ENCODE measurements around the gene ATP2C2. TPM values are rescaled to one million over a fixed set of nuclear protein-coding genes. Genes with fewer than 3 reads are reported as not detected.

Gene ATP2C2
- total and polyA plus RNA-seq, 9 of the 15 experiments (the other 6 are each of a cell fraction or from before 2014, with no cell fraction given), result 0.75 TPM; not detected in 8

GRCh38 chr16:84509032-84509950, 141.0 kb downstream of the ATP2C2 start:
- no peak overlapping the region for H3K27ac ChIP-seq (ENCODE audit: extremely low read depth, low read depth, low read length)
- DNase-seq (ENCODE audit: extremely low read depth in 1 of 4, low spot score in 3 of 4) (no peak), FAIRE-seq (no peak), ATAC-seq (no peak)
- BruUV-seq (replicated peaks), result no TSS peak
- H3K9me1 ChIP-seq (ENCODE audit: control insufficient read depth, insufficient read depth, low read length), result no peaks in the 10 kb centered on the region
- H3K4me3 ChIP-seq, result no peak overlapping the region
- H3K27me3 ChIP-seq (ENCODE audit: control insufficient read depth in 2 of 2, insufficient read depth in 2 of 2, low read length in 2 of 2), result peaks cover 0 to 7% of the 10 kb centered on the region in 2 experiments; a peak in 1 of 5 replicates
- 38% methylated on average over 20 of the region's 20 CpGs for WGBS (ENCODE audit: insufficient coverage, low coverage, missing lambda C conversion rate)
- CTCF ChIA-PET (ENCODE audit: low intra/inter-chr PET ratio), result interaction anchor here (7.9 kb wide), 1 partner anchor 111 kb away, joined by 120 read pairs; the partner anchor contains the start of gene COTL1
- no peaks in the 10 kb centered on the region for H3K36me3 ChIP-seq (ENCODE audit: control insufficient read depth, insufficient read depth, low read length)
- H3K4me1 ChIP-seq (replicated peaks in 1 of 2; ENCODE audit: control insufficient read depth in 2 of 2, insufficient read depth in 2 of 2, low read length in 2 of 2), result peaks cover 11 to 26% of the 10 kb centered on the region in 2 experiments
- no peaks in the 10 kb centered on the region for H3K9me3 ChIP-seq (replicated peaks; ENCODE audit: control insufficient read depth, insufficient read depth, low read depth, low read length)
- POLR2A ChIA-PET, result interaction anchor here (1.6 kb wide), 1 partner anchor 13 kb away, joined by 3 read pairs; no protein-coding TSS in a partner anchor
- peak overlapping the region in 1 of 2 experiments; percentile 6; a peak in 1 of 4 replicates for H3K9ac ChIP-seq (ENCODE audit: insufficient read depth in 1 of 2, low read depth in 2 of 2, low read length in 2 of 2)
- H3K79me2 ChIP-seq (ENCODE audit: control insufficient read depth, insufficient read depth, low read length), result no peaks in the 10 kb centered on the region
- H3K4me2 ChIP-seq (ENCODE audit: insufficient read depth, low read length), result no peak overlapping the region
- H4K20me1 ChIP-seq (replicated peaks; ENCODE audit: control insufficient read depth, insufficient read depth, low read length), result 0 out of 2 replicates have a peak, but pooled peaks cover 4% of the 10 kb centered on the region
- TF ChIP-seq ZNF655 (CRISPR knock-in tag; IDR thresholded peaks at IDR 0.05) (no peak), MTA1 (IDR thresholded peaks at IDR 0.05; ENCODE audit: borderline replicate concordance) (no peak), ZNF445 (CRISPR knock-in tag; IDR thresholded peaks at IDR 0.05; ENCODE audit: low read depth) (no peak), POLR2G (IDR thresholded peaks at IDR 0.05; ENCODE audit: low read depth, low read length) (no peak), SMAD4 (CRISPR knock-in tag; conservative IDR thresholded peaks at IDR 0.05) (no peak), CREM (IDR thresholded peaks at IDR 0.05; ENCODE audit: low read depth) (no peak), NCOA1 (IDR thresholded peaks at IDR 0.05; ENCODE audit: low read depth) (no peak), KLF13 (tag; IDR thresholded peaks at IDR 0.05; ENCODE audit: borderline replicate concordance, low read depth) (no peak), SMAD2 (IDR thresholded peaks at IDR 0.05; ENCODE audit: low read depth, low read length) (no peak), ZBTB7A (IDR thresholded peaks at IDR 0.05; ENCODE audit: borderline replicate concordance, control insufficient read depth, low read depth, low read length) (no peak), EP400 (IDR thresholded peaks at IDR 0.05) (no peak), ZNF668 (CRISPR knock-in tag; IDR thresholded peaks at IDR 0.05) (no peak), TEAD1 (CRISPR knock-in tag; IDR thresholded peaks at IDR 0.05) (no peak), HES1 (IDR thresholded peaks at IDR 0.05; ENCODE audit: low read depth) (no peak)
- H2AFZ ChIP-seq (ENCODE audit: low read depth, low read length), result no peak overlapping the region
- intact Hi-C loops (cut with micrococcal nuclease), result no loop called here
- in situ Hi-C loops (cut with MboI), result no loop called here

All from K562 (cell line).